Naive thymus-derived CD4-positive, alpha-beta T cell (primary cell): Measurements from ENCODE around the gene TOP3A. TPM values are rescaled to one million over a fixed set of nuclear protein-coding genes. Genes with fewer than 3 reads are reported as not detected.
A peak's percentile ranks its signal among the peaks of the same experiment; 100 is the strongest.

Experiments
- ATAC-seq: fragments of 150-1000 bp; cut with Tn5 transposase; 2 replicates; pipeline ENCODE4 v1.10.0; 2021; ENCODE audit warnings: mild to moderate bottlenecking, moderate library complexity
- CTCF ChIA-PET: fragments of 350-600 bp; sonication (Branson Sonifier 250); formaldehyde crosslinking; loops from one replicate; lab custom pipeline; 2021; ENCODE audit warnings: antibody characterized with exemption; lab: Charles Lee
- POLR2A ChIA-PET: fragments of 350-600 bp; sonication (Branson Sonifier 250); formaldehyde crosslinking; loops from one replicate; lab custom pipeline; 2021; ENCODE audit warnings: antibody characterized with exemption, inconsistent platforms; lab: Charles Lee
- DNase-seq, 9 donors: peaks; one replicate each; pipeline versions ENCODE4 v3.0.0 to v3.0.0-alpha.2; 2020 to 2022; ENCODE audit warnings: mixed read lengths in 1 of 9
- H3K27ac ChIP-seq: one replicate; pipeline ENCODE4 v1.7.0; 2013; ENCODE audit warnings: mild to moderate bottlenecking, low read depth, low read length, moderate library complexity
- H3K27me3 ChIP-seq, 2 donors: one replicate each; pipeline ENCODE4 v1.7.0; 2013; ENCODE audit warnings: low read length in 2 of 2, mild to moderate bottlenecking in 2 of 2, moderate library complexity in 2 of 2; ENCODE audit not compliant: control insufficient read depth in 2 of 2, insufficient read depth in 2 of 2
- H3K36me3 ChIP-seq, 3 experiments: 1 replicate in 2 of 3; 2 replicates in 1 of 3; pipeline ENCODE4 v1.7.0; 2013; ENCODE audit warnings: low read length in 3 of 3, mild to moderate bottlenecking in 3 of 3, moderate library complexity in 1 of 3; ENCODE audit not compliant: insufficient read depth in 3 of 3, control insufficient read depth in 2 of 3
- H3K4me1 ChIP-seq, 2 donors: one replicate each; pipeline ENCODE4 v1.7.0; 2013; ENCODE audit warnings: low read length in 2 of 2, mild to moderate bottlenecking in 2 of 2, moderate library complexity in 1 of 2; ENCODE audit not compliant: control insufficient read depth in 2 of 2, insufficient read depth in 2 of 2
- H3K4me3 ChIP-seq: 2 replicates; pipeline ENCODE4 v1.7.0; 2013; ENCODE audit warnings: mild to moderate bottlenecking, low read length
- H3K9me3 ChIP-seq, 3 experiments: 1 replicate in 2 of 3; 2 replicates in 1 of 3; pipeline ENCODE4 v1.7.0; 2013; ENCODE audit warnings: low read length in 3 of 3; ENCODE audit not compliant: control insufficient read depth in 2 of 3
- H3K27ac Mint-ChIP-seq, 9 donors: one replicate each; pipeline ENCODE4 v1.8.0; 2020 to 2022; ENCODE audit warnings: mixed read lengths in 9 of 9, mild to moderate bottlenecking in 8 of 9, moderate library complexity in 5 of 9, inconsistent platforms in 2 of 9
- H3K27me3 Mint-ChIP-seq, 5 donors: one replicate each; pipeline ENCODE4 v1.8.0; 2021 to 2022; ENCODE audit warnings: mixed read lengths in 5 of 5, mild to moderate bottlenecking in 1 of 5
- H3K36me3 Mint-ChIP-seq, 5 donors: one replicate each; pipeline ENCODE4 v1.8.0; 2020 to 2022; ENCODE audit warnings: mixed read lengths in 5 of 5, mild to moderate bottlenecking in 3 of 5, inconsistent platforms in 1 of 5
- H3K4me1 Mint-ChIP-seq, 7 donors: one replicate each; pipeline ENCODE4 v1.8.0; 2020 to 2022; ENCODE audit warnings: mixed read lengths in 7 of 7, mild to moderate bottlenecking in 3 of 7, inconsistent platforms in 1 of 7
- H3K4me3 Mint-ChIP-seq, 10 donors: one replicate each; pipeline ENCODE4 v1.8.0; 2020 to 2022; ENCODE audit warnings: mild to moderate bottlenecking in 10 of 10, mixed read lengths in 10 of 10, moderate library complexity in 6 of 10, inconsistent platforms in 2 of 10
- H3K9me3 Mint-ChIP-seq, 11 donors: one replicate each; pipeline ENCODE4 v1.8.0; 2020 to 2022; ENCODE audit warnings: mixed read lengths in 11 of 11, mild to moderate bottlenecking in 4 of 11, inconsistent platforms in 1 of 11, moderate library complexity in 1 of 11
- intact Hi-C, 2 donors: fragments of 100-400 bp; cut with micrococcal nuclease; formaldehyde crosslinking; loops; one replicate each; pipeline ENCODE4 v1.15.1; 2023
- polyA plus RNA-seq, 2 donors: library from polyadenylated mRNA; unstranded; fragments of 300-500 nt; fragmentation: Illumina TruSeq; gene quantifications; one replicate each; pipeline ENCODE4 v1.2.3, GENCODE V29; 2021
- total RNA-seq, 6 experiments: library from RNA in 5 of 6; stranded (reverse) in 5 of 6; gene quantifications; 1 replicate in 5 of 6; 2 replicates in 1 of 6; pipeline ENCODE4 v1.2.3 and lab custom pipeline; 2021 to 2026

TOP3A gene
- total and polyA plus RNA-seq, 7 experiments from 2014 or later = 13.7 to 74.9 (median 39.7) TPM

- Histone ChIP-seq H3K9me3 (no peaks in the 10 kb centered on the region), H3K4me3 (no peak overlapping the region), H3K27ac (no peak overlapping the region), H3K4me1 (peaks cover 2 to 6% of the 10 kb centered on the region in 2 donors), H3K27me3 (no peaks in the 10 kb centered on the region), H3K36me3 (peaks cover 0 to 45% (median 3%) of the 10 kb centered on the region in 3 experiments)
- ATAC-seq (no peak), DNase-seq (no peak)
- POLR2A ChIA-PET = no interaction called here
- Mint-ChIP-seq H3K4me3 (no peak overlapping the region), H3K27ac (no peak overlapping the region), H3K9me3 (no peaks in the 10 kb centered on the region), H3K27me3 (no peaks in the 10 kb centered on the region), H3K4me1 (peaks cover 21 to 26% (median 23%) of the 10 kb centered on the region in 7 donors), H3K36me3 (peaks cover 0 to 7% (median 0%) of the 10 kb centered on the region in 5 donors)
- intact Hi-C loops = no loop called here
- CTCF ChIA-PET = no interaction called here
These were observed 83.6 kb downstream of the TOP3A start for GRCh38 chr17:18231164-18231563.

- Mint-ChIP-seq H3K9me3 (peaks cover 0 to 4% (median 0%) of the 10 kb centered on the region in 11 donors), H3K4me1 (peaks cover 23 to 30% (median 25%) of the 10 kb centered on the region in 7 donors), H3K36me3 (peaks cover 0 to 5% (median 0%) of the 10 kb centered on the region in 5 donors), H3K27ac (no peak overlapping the region), H3K4me3 (no peak overlapping the region), H3K27me3 (no peaks in the 10 kb centered on the region)
- H3K4me1 ChIP-seq = peaks cover 4 to 9% of the 10 kb centered on the region in 2 donors
- H3K36me3 ChIP-seq = peaks cover 0 to 38% (median 3%) of the 10 kb centered on the region in 3 experiments
- H3K9me3 ChIP-seq = no peaks in the 10 kb centered on the region
- intact Hi-C loops = no loop called here
- ChIA-PET CTCF (no interaction called here), POLR2A (no interaction called here)
- ATAC-seq = no peak
- no peak overlapping the region for H3K27ac ChIP-seq
- no peak for DNase-seq
- no peak overlapping the region for H3K4me3 ChIP-seq
- no peaks in the 10 kb centered on the region for H3K27me3 ChIP-seq
These were observed 84.3 kb downstream of the TOP3A start for GRCh38 chr17:18230288-18231141.

GRCh38 chr17:18229771-18230170 lies 85.0 kb downstream of the TOP3A start:
- H3K4me1 ChIP-seq = peaks cover 7 to 13% of the 10 kb centered on the region in 2 donors
- H3K27ac ChIP-seq = no peak overlapping the region
- Mint-ChIP-seq H3K4me1 (peaks cover 24 to 30% (median 27%) of the 10 kb centered on the region in 7 donors), H3K27me3 (no peaks in the 10 kb centered on the region), H3K9me3 (peaks cover 0 to 4% (median 0%) of the 10 kb centered on the region in 11 donors), H3K27ac (no peak overlapping the region), H3K4me3 (no peak overlapping the region), H3K36me3 (peaks cover 0 to 3% (median 0%) of the 10 kb centered on the region in 5 donors)
- no peaks in the 10 kb centered on the region for H3K27me3 ChIP-seq
- DNase-seq (no peak), ATAC-seq (no peak)
- CTCF ChIA-PET = no interaction called here
- POLR2A ChIA-PET = no interaction called here
- H3K36me3 ChIP-seq = peaks cover 0 to 31% (median 3%) of the 10 kb centered on the region in 3 experiments
- H3K4me3 ChIP-seq = no peak overlapping the region
- H3K9me3 ChIP-seq = no peaks in the 10 kb centered on the region
- intact Hi-C loops = no loop called here

DNA sequence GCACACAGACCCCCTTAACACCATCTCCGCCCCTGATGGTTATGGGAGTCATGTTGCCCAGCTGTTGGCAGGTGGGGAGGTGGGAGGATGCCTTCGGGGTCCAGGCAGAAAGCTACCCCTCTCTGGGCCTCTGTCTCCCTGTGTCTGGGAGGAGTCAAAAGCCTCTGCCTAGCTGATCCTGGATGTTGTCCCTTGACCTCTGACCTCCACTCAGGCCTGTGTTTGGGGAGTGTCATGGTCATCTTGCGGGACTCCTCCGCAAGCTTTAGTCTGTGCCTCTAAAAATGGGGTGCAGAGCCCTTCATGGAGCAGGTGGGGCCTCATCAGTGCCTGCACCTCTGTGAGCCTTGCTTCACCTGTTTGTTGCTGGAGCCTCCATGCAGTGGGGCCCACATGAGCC lies 85.5 kb downstream of the TOP3A start:
- ATAC-seq (no peak), DNase-seq (no peak)
- no peaks in the 10 kb centered on the region for H3K27me3 ChIP-seq
- H3K36me3 ChIP-seq = peaks cover 0 to 26% (median 3%) of the 10 kb centered on the region in 3 experiments
- H3K4me1 ChIP-seq = peaks cover 7 to 13% of the 10 kb centered on the region in 2 donors
- intact Hi-C loops = no loop called here
- CTCF ChIA-PET = interaction anchor here (0.6 kb wide), 1 partner anchor 139 kb away, joined by 3 read pairs; no protein-coding TSS in a partner anchor
- no peak overlapping the region for H3K27ac ChIP-seq
- Mint-ChIP-seq H3K36me3 (no peaks in the 10 kb centered on the region), H3K9me3 (peaks cover 0 to 4% (median 0%) of the 10 kb centered on the region in 11 donors), H3K4me1 (peaks cover 24 to 30% (median 27%) of the 10 kb centered on the region in 7 donors), H3K27ac (peak overlapping the region in 1 of 9 donors; percentile 41), H3K27me3 (no peaks in the 10 kb centered on the region), H3K4me3 (peak overlapping the region in 1 of 10 donors; percentile 41)
- POLR2A ChIA-PET = no interaction called here
- H3K9me3 ChIP-seq = no peaks in the 10 kb centered on the region
- H3K4me3 ChIP-seq = no peak overlapping the region

DNA sequence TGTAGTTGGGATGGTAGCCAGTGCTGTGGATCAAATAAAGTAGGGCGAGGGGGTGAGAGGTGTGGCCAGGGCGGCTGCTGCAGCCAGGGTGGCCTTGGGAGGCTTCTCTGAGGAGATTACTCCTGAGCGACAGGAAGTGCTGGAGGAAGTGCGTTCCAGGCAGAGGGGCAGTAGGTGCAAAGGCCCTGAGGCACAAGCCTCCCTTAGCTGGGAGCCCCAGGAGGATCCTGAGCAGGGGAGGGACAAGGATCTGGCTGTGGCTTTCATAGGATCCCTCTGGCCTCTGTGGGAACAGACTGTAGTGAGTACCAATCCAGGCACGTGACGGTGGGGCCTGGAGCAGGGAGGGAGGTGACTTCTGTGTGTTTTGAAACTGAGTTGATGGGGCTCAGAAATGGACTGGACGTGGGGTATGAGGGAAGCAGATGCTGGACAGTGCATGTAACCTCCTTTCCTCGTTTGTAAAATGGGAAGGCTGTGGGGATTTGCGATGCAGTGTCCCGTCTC lies 86.6 kb downstream of the TOP3A start:
- peaks cover 7 to 13% of the 10 kb centered on the region in 2 donors for H3K4me1 ChIP-seq
- DNase-seq (no peak), ATAC-seq (no peak)
- Mint-ChIP-seq H3K9me3 (peaks cover 0 to 4% (median 0%) of the 10 kb centered on the region in 11 donors), H3K36me3 (no peaks in the 10 kb centered on the region), H3K4me3 (peak overlapping the region in 2 of 10 donors; percentile 26 to 73), H3K4me1 (peaks cover 24 to 30% (median 27%) of the 10 kb centered on the region in 7 donors), H3K27ac (peak overlapping the region in 2 of 9 donors; percentile 45 to 84), H3K27me3 (no peaks in the 10 kb centered on the region)
- H3K27me3 ChIP-seq = no peaks in the 10 kb centered on the region
- H3K9me3 ChIP-seq = no peaks in the 10 kb centered on the region
- CTCF ChIA-PET = no interaction called here
- peaks cover 0 to 15% (median 0%) of the 10 kb centered on the region in 3 experiments for H3K36me3 ChIP-seq
- no peak overlapping the region for H3K4me3 ChIP-seq
- POLR2A ChIA-PET = no interaction called here
- intact Hi-C loops = no loop called here
- no peak overlapping the region for H3K27ac ChIP-seq

- Mint-ChIP-seq H3K36me3 (no peaks in the 10 kb centered on the region), H3K9me3 (peaks cover 0 to 4% (median 0%) of the 10 kb centered on the region in 11 donors), H3K4me1 (peaks cover 24 to 30% (median 27%) of the 10 kb centered on the region in 7 donors), H3K27ac (peak overlapping the region in 3 of 9 donors; percentile 12 to 48 (median 45)), H3K27me3 (no peaks in the 10 kb centered on the region), H3K4me3 (peak overlapping the region in 5 of 10 donors; percentile 7 to 73 (median 25))
- H3K9me3 ChIP-seq = no peaks in the 10 kb centered on the region
- H3K4me1 ChIP-seq = peaks cover 7 to 13% of the 10 kb centered on the region in 2 donors
- ChIA-PET POLR2A (no interaction called here), CTCF (interaction anchor here (0.7 kb wide), 1 partner anchor 36 kb away, joined by 5 read pairs; no protein-coding TSS in a partner anchor)
- no peak for DNase-seq
- peaks cover 0 to 9% (median 0%) of the 10 kb centered on the region in 3 experiments for H3K36me3 ChIP-seq
- H3K4me3 ChIP-seq = no peak overlapping the region
- H3K27me3 ChIP-seq = no peaks in the 10 kb centered on the region
- intact Hi-C loops = no loop called here
- no peak for ATAC-seq
- no peak overlapping the region for H3K27ac ChIP-seq
These were observed 87.2 kb downstream of the TOP3A start for GRCh38 chr17:18227635-18228034.
